Gastrocnemius medialis (tissue), 4 donors: ENCODE data around the gene TMEM123. TPM values are rescaled to one million over a fixed set of nuclear protein-coding genes. Genes with fewer than 3 reads are reported as not detected.

Experiments
- ATAC-seq, 2 donors: fragments of 150-250 bp; one replicate each; pipeline ENCODE4 v1.9.1; 2016
- DNase-seq, 2 donors: peaks; one replicate each; pipeline ENCODE4 v3.0.0-alpha.2; 2019
- H3K27ac ChIP-seq, 4 donors: fragments of 200-600 bp; sonication (generic); 1 replicate in 1 of 4; 2 replicates in 3 of 4; pipeline ENCODE4 v1.5.1; 2016 to 2018; ENCODE audit warnings: mild to moderate bottlenecking in 2 of 4, moderate library complexity in 1 of 4
- H3K27me3 ChIP-seq, 3 donors: fragments of 200-600 bp; sonication (generic) in 2 of 3; 1 replicate in 1 of 3; 2 replicates in 2 of 3; pipeline versions ENCODE4 v1.5.1 to v1.6.0; 2016 to 2019; ENCODE audit warnings: mild to moderate bottlenecking in 1 of 3, moderate library complexity in 1 of 3
- H3K36me3 ChIP-seq, 2 donors: fragments of 200-600 bp; sonication (generic) in 1 of 2; one replicate each; pipeline ENCODE4 v1.5.1; 2017 to 2018
- H3K4me1 ChIP-seq, 2 donors: fragments of 200-600 bp; sonication (generic) in 1 of 2; one replicate each; pipeline ENCODE4 v1.5.1; 2016 to 2017; ENCODE audit warnings: mild to moderate bottlenecking in 2 of 2
- H3K4me3 ChIP-seq, 4 donors: fragments of 200-600 bp; sonication (generic) in 3 of 4; 1 replicate in 1 of 4; 2 replicates in 3 of 4; pipeline ENCODE4 v1.5.1; 2016 to 2019; ENCODE audit warnings: mild to moderate bottlenecking in 2 of 4
- H3K9me3 ChIP-seq, 3 donors: fragments of 200-600 bp; sonication (generic) in 2 of 3; 1 replicate in 1 of 3; 2 replicates in 2 of 3; pipeline ENCODE4 v1.5.1; 2016 to 2019
- POLR2A ChIP-seq, 2 donors: fragments of 450-650 bp; IDR thresholded peaks; one replicate each; pipeline ENCODE4 v1.6.1; 2017; ENCODE audit warnings: antibody characterized with exemption in 2 of 2, mild to moderate bottlenecking in 2 of 2, moderate library complexity in 2 of 2
- in situ Hi-C, 4 donors: fragments of 200-750 bp; cut with MboI; loops; one replicate each; pipeline versions ENCODE4 v1.15.0 to v1.8.0; 2017; ENCODE audit warnings: low sequenced_read_pairs in 4 of 4
- intact Hi-C: fragments of 100-400 bp; cut with DNase I; formaldehyde crosslinking; loops from one replicate; pipeline ENCODE4 v1.15.1; 2023; ENCODE audit warnings: low total_unique reads
- total RNA-seq, 4 donors: library from RNA; depleted of rRNA; stranded (reverse); fragments of >200 nt; gene quantifications; one replicate each; pipeline versions ENCODE4 v1.1.0 to v1.2.3, GENCODE V29; 2016
- TF ChIP-seq, protein P1 (sequence below), 5 experiments: fragments of 450-650 bp in 3 of 5; fragments of 200-600 bp in 2 of 5; sonication (generic) in 2 of 5; IDR thresholded peaks in 4 of 5; conservative IDR thresholded peaks in 1 of 5; 1 replicate in 4 of 5; 2 replicates in 1 of 5; pipeline ENCODE4 v1.5.1; 2016 to 2019; ENCODE audit warnings: antibody characterized with exemption in 5 of 5, mild to moderate bottlenecking in 3 of 5, moderate library complexity in 3 of 5

The TMEM123 gene
- total RNA-seq, 4 donors from 2014 or later: 12.5 to 38.0 (median 22.6) TPM

DNA sequence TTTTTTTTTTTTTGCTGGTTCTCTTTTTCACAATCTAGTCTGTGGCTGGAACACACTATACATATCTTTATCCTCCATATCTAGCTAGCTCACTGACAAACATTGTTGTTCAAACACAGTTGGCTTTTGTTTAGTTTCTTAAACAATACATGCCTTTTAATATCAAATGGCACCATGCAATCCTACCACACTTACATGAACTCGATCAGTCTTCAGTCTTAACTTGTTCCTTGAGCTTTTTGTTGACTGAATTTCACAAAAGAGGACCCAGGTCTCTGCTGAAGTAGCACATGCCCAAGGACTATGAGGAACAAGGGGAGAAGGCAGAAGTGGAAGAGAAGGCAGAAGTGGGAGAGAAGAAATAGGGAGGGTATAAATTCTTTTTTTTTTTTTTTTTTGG, 25.5 kb downstream of the TMEM123 start:
- H3K27me3 ChIP-seq: no peaks in the 10 kb centered on the region
- no peak overlapping the region for H3K27ac ChIP-seq
- no peak for ATAC-seq
- H3K9me3 ChIP-seq: no peaks in the 10 kb centered on the region
- intact Hi-C loops: no loop called here
- no peak overlapping the region for H3K4me3 ChIP-seq
- TF ChIP-seq POLR2A (IDR thresholded peaks at IDR 0.05): no peak
- TF ChIP-seq, protein P1, sequence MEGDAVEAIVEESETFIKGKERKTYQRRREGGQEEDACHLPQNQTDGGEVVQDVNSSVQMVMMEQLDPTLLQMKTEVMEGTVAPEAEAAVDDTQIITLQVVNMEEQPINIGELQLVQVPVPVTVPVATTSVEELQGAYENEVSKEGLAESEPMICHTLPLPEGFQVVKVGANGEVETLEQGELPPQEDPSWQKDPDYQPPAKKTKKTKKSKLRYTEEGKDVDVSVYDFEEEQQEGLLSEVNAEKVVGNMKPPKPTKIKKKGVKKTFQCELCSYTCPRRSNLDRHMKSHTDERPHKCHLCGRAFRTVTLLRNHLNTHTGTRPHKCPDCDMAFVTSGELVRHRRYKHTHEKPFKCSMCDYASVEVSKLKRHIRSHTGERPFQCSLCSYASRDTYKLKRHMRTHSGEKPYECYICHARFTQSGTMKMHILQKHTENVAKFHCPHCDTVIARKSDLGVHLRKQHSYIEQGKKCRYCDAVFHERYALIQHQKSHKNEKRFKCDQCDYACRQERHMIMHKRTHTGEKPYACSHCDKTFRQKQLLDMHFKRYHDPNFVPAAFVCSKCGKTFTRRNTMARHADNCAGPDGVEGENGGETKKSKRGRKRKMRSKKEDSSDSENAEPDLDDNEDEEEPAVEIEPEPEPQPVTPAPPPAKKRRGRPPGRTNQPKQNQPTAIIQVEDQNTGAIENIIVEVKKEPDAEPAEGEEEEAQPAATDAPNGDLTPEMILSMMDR (IDR thresholded peaks at IDR 0.05 in 4 of 5, conservative IDR thresholded peaks at IDR 0.05 in 1 of 5): no peak
- in situ Hi-C loops: no loop called here
- peaks cover 0 to 18% of the 10 kb centered on the region in 2 donors for H3K4me1 ChIP-seq
- no peaks in the 10 kb centered on the region for H3K36me3 ChIP-seq
- DNase-seq: no peak

DNA sequence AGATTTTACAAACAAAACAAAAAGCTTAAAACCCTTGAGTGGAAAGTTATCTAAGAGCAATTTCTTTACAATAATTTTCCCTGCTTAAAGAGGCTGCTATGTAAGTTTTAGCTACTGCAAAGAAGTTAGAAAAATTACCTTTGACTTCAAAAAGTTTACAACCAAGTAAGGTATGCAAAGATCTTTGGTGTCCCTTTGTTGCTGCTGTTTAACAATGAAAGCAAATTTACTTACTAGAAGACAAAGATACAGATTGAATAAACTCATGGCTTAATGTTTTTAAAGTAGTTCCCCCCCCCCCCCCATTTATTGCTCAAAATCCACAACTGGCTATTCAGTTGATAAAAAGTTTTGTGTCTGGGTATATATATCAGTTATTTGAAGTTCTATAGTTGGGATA, 26.0 kb downstream of the TMEM123 start:
- in situ Hi-C loops (no loop called here), intact Hi-C loops (no loop called here)
- H3K4me1 ChIP-seq: peaks cover 0 to 18% of the 10 kb centered on the region in 2 donors
- no peaks in the 10 kb centered on the region for H3K9me3 ChIP-seq
- no peak overlapping the region for H3K27ac ChIP-seq
- no peaks in the 10 kb centered on the region for H3K27me3 ChIP-seq
- H3K36me3 ChIP-seq: no peaks in the 10 kb centered on the region
- H3K4me3 ChIP-seq: no peak overlapping the region
- ATAC-seq (no peak), DNase-seq (no peak)
- TF ChIP-seq POLR2A (IDR thresholded peaks at IDR 0.05): no peak

DNA sequence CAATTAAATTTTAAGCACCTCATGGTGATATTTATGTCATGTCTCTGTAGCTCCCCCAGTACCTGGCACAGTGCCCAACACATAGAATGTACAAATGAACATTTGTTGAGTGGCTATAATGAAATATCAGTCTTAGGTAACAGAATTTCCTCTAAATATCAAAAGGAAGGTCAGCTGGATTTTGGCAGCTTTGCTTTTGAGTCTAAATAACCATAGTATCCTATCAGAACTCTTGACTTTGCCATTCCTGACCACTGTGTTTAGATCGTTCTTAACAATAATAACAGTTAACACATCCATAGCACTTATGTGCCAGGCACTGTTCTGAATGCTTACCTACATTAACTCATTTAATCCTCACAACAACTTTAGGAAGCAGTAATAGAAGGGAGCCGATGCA, 26.6 kb downstream of the TMEM123 start:
- DNase-seq (no peak), ATAC-seq (no peak)
- TF ChIP-seq, protein P1 (IDR thresholded peaks at IDR 0.05 in 4 of 5, conservative IDR thresholded peaks at IDR 0.05 in 1 of 5): no peak
- no peak for TF ChIP-seq POLR2A (IDR thresholded peaks at IDR 0.05)
- in situ Hi-C loops: no loop called here
- peaks cover 4 to 23% of the 10 kb centered on the region in 2 donors for H3K4me1 ChIP-seq
- no peaks in the 10 kb centered on the region for H3K27me3 ChIP-seq
- H3K36me3 ChIP-seq: no peaks in the 10 kb centered on the region
- H3K27ac ChIP-seq: no peak overlapping the region
- no peaks in the 10 kb centered on the region for H3K9me3 ChIP-seq
- intact Hi-C loops: no loop called here
- H3K4me3 ChIP-seq: no peak overlapping the region

DNA sequence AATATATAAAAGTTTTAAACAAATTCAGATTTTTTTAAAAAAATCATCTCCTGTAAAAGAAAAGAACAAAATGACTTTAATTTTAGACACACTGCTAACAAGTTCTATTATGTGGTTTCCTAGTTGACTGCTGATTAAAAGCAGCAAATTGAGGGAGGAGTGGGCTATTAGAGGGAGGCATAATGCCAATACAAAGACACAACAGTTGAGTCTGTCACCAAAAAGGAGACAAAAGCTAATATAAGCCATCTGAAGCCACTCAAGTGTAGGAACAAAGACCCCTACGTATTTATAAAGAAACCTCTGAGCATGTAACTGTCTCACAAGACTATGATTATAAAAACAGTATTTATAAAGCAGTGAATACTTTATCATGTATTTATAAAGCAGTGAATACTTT, 28.6 kb downstream of the TMEM123 start:
- H3K27me3 ChIP-seq: no peaks in the 10 kb centered on the region
- intact Hi-C loops (loop anchor here (2.0 kb wide), 1 partner anchor 71 kb away; no protein-coding TSS in a partner anchor), in situ Hi-C loops (no loop called here)
- H3K27ac ChIP-seq: no peak overlapping the region
- no peak for ATAC-seq
- TF ChIP-seq, protein P1 (IDR thresholded peaks at IDR 0.05 in 4 of 5, conservative IDR thresholded peaks at IDR 0.05 in 1 of 5): no peak
- TF ChIP-seq POLR2A (IDR thresholded peaks at IDR 0.05): no peak
- DNase-seq: no peak
- no peaks in the 10 kb centered on the region for H3K36me3 ChIP-seq
- no peak overlapping the region for H3K4me3 ChIP-seq
- H3K4me1 ChIP-seq: peaks cover 8 to 13% of the 10 kb centered on the region in 2 donors
- no peaks in the 10 kb centered on the region for H3K9me3 ChIP-seq

DNA sequence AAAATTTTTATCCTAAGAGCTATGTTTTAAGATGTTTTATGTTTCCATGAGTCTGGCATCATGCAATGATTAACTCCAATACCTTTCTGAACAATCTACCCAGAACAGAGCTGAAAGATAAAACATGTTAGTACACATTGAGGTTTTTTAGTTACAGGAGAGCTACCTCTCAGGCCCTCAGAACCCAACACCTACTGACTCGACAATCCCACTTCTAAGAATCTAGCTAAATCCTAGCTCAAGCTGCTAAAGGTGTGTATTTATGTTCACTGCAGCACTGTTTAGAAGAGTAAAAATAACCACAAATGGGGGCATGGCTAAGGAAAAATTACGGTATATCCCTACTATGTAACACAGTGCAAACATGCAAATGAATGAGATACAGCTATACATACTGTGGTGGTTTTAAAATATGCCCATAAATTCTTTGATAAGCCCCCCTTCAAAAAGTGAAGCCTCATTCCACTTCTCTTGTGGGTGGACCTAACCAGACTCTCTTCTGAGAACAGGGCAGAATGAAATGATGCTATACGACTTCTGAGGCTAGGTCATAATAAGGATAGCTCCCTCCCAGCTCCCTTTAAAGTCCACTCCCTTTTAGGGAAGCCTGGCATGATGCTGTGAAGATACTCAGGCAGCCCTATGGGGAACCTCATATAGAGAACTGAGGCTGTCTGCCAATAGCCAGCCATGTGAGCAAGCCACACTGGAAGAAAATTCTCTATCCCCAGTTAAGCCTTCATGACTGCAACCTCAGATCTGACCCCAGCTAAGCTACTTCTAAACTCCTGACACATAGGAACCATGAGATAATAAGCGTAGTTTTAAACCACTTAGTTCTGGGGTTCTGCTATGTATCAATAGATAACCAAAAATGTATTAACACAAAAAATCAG, 29.5 kb downstream of the TMEM123 start:
- intact Hi-C loops: loop anchor here (2.0 kb wide), 1 partner anchor 72 kb away; no protein-coding TSS in a partner anchor
- ATAC-seq (no peak), DNase-seq (no peak)
- Histone ChIP-seq H3K27ac (no peak overlapping the region), H3K4me1 (peaks cover 8 to 9% of the 10 kb centered on the region in 2 donors), H3K4me3 (no peak overlapping the region), H3K9me3 (no peaks in the 10 kb centered on the region), H3K36me3 (no peaks in the 10 kb centered on the region), H3K27me3 (no peaks in the 10 kb centered on the region)
- in situ Hi-C loops: no loop called here
- TF ChIP-seq, protein P1 (IDR thresholded peaks at IDR 0.05 in 4 of 5, conservative IDR thresholded peaks at IDR 0.05 in 1 of 5): no peak
- TF ChIP-seq POLR2A (IDR thresholded peaks at IDR 0.05): no peak
